Ecto neural progenitor cell (in vitro differentiated cells): ENCODE results near the gene RAC3.

Experiments
- DNase-seq: peaks from one replicate; pipeline ENCODE4 v3.0.0-alpha.2; 2018; ENCODE audit warnings: low spot score

RAC3 gene

GRCh38 chr17:82055965-82056728, 24.7 kb downstream of the RAC3 start:
- DNase-seq = no peak

DNA sequence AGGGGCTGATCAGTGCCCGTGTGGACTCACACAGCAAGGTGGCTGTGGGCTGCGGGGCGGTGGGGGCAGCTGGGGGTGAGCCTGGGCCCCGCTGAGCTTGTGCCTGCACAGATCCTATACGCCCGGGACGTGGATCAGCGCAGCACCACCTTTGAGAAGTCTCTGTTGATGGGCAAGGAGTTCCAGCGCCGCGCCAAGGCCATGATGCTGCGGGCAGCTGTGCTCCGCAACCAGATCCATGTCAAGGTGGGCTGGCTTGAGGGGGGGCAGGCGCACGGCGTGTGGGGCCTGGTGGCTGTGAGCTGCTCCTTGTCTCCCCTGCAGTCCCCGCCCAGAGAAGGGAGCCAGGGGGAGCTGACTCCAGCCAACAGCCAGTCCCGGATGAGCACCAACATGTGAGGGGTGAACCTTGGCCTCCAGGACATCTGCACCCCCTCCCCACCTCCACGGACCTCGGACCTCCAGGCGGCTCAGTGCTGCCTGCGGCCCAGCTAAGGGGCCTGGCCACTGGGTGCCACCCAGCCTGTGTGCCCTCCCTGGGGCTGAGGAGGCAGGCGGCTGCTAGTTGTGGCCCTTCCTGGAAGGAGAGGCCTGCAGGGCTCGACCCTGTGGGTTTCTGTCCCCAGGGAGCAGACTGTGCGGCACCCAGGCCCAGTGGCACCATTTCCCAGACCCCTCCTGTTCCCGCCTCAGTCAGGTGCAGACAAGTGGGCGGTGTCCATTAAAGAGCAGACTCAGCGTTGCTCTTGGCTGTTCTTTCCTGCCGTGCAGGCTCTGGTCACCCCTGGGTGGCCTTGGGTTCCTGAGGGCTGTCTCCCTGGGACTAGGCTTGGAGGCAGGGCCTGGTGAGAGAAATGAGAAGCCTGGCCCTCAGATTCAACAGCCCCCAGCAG, 25.5 kb downstream of the RAC3 start:
- no peak for DNase-seq

DNA sequence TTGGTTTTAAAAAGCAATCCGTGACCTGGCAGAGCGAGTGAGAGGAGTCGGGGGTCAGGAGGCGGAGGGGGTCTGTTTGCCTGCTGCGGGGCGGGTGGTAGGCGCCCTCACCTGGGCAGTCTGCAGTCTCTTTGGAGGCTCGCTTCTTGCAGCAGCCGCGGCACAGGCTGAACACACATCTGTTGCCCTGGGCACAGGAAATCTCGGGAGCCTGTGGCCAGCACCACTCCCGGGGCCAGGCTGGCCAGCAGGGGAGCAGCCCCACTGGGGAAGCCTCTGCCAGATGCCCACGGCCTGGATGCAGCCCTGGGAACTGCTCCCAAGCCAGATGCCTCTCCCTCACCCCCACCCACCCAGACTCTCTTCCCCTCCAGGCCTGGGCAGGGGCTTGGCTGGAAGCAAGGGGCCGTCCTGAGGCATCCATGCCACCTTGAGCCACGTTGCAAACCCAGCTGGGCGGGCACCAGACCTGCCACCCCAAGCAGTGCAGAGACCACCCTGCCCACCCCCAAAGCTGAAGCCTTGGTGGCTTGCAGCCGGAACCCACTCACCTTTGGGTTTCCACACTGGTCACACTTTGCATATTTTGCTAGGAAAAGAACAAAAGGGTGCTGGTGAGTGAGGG, 26.9 kb downstream of the RAC3 start:
- DNase-seq = no peak

DNA sequence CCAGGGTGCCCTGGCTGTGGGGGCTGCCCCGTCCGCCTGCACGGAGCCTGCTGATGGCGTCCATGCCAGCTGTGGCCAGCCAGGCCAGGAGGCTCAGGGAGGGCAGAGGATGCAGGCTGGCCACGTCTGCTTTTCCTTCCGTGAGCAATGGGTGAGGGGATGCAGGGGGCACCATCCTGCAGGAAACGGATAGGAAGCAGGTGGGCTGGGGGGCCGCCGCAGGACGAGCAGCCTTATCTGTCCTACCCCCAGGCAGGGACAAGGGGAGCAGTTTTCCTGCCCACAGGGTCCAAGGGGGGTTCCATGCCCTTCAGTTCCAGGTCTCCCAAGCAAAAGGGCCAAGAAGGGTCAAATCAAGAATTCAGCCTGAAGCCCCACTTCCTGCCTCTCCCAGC, 27.4 kb downstream of the RAC3 start:
- DNase-seq = no peak

DNA sequence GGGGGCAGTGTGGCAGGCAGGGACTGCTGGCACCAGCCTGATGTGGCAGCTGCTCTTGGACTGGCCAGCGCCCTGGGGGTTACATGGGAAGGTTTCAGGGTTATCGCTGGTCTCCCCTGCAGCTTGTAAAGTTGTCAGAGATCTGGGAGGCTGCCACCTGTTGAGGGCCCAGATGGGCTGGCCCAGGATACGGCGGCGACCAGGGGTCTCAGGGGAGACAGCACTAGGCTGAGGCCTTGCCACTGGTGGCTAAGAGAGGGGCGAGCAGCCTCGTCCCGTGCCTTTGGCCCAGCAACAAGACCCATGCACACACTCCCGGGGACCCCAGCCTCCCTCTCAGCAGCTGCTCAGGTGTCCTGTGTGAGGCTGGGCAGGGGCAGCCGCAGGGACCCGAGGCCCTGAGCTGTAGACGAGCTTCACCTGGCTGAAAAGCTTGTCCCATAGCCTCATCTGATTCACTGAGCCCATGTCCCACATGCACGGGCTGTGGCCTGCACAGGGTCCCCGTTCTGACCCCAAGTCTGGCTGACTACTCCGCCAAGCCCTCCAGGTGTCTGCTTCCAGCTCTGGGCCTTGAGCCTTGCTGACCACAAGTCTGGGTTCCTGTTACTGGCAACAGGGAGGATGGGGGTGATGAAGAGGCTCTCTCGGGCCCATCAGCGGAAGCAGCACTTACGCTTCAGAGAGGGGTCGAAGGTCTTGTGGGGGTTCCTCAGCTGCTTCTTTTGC, 28.0 kb downstream of the RAC3 start:
- DNase-seq = no peak

- no peak for DNase-seq
Measured at GRCh38 chr17:82060001-82060380, 28.5 kb downstream of the RAC3 start.

DNA sequence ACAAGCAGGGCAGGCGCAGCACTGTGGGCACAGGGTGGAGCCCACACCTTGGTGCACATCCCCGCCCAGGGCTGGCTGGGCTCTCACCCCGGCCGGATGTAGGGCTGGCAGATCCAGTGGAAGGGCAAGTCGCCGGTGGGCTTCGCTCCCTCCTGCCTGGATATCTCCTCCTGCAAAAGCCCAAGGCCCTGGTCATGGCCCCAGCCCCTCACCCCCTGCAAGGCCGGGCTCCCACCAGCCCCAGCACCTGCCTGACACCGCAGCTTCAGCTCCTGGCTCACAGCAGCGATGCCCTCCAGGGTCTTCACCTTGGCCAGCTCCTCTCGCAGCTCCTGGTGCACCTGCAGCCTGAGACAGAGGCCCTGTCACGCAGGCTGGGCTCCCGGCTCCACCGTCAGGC, 29.1 kb downstream of the RAC3 start:
- no peak for DNase-seq

- no peak for DNase-seq
Measured at GRCh38 chr17:82061047-82061925, 29.8 kb downstream of the RAC3 start.

DNA sequence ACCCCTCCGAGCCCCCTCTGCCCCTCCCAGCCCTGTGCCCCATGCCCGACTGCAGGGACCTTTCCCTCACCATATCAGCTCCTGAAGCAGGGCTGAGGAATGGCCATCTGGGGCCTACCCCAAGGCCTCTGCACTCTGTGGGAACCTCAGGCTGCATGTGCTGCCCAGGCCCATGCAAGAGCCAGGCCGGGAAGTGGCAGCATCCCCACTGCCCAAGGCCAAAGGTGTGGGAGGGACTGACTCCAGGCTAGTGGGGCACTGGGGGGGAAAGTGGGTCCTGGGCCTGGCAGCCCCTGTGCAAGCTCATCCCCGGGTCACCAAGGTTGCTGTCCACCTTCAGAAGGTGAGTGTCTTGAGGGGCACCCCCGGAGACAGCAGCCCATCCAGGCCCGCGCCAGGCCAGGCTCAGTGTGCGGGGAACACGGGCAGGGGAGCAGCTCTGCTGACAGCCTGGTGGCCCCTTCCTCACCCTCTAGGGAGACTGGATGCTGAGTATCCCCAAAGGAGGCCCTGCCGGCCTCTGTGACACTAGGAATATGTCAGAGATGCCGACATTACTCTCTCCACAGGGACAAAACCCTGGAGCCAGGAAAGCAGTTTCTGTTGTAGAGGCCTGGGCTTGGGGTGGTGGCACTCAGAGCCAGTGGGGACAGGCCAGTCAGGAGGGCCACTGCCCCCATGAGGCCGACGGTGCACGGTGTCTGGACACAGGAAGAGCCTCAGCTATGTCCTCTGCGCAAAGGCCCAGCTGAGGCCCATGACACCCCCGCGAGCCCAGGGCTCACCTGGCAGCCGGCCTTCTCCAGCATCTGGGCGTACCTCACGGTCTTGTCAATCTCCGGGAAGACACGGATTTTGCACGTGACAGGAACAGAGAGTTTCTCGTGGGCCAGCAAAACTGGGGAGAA, 30.9 kb downstream of the RAC3 start:
- no peak for DNase-seq

GRCh38 chr17:82062984-82063368, 31.5 kb downstream of the RAC3 start:
- no peak for DNase-seq

DNA sequence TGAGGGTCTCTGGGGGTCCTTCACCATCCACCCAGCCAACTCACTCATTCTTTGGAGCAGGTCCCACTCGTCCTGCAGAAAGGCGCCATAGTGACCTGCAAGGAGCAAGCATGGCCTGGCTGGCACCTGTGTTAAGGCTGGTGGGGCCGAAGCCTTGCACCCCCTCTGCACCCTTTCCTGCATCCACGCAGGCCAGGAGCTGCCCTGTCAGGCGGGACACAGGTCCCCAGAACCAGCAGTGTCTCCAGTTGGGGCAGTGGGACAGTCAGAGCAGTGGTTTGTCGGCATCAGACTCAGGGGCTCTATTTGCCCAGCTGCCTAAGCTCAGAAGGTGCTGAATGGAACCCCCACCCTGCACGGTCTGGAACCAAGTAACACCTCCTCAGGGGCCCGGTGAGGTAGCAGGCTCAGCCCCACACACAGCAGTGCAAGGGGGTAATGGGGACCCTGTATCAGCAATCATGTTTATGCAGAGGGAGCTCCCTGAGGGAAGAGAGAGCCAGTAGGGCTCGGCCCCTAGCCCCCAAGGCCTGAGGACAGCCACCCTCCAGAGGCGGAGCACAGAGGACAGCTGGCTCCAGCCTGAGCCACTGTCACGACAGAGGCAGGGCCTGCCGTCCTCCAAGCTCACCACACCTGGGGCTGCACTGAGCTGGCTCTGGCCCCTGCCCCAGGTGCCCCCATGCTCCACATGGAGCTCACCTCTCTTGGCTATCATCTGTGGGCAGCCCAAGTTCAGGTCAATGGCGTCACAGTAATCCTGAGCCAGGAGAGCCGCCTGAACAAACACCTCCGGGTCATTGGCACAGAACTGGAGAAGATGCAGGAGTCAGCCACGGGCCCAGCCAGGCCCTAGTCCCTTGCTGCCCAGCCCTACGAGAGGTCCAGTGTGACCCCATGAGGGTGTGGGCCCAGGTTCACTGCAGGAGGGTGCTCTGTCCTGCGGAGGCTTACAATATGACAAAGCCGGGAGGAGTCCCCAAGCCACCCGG, 32.2 kb downstream of the RAC3 start:
- no peak for DNase-seq

- DNase-seq = no peak
Measured at GRCh38 chr17:82064433-82065192, 33.1 kb downstream of the RAC3 start.

- no peak for DNase-seq
Measured at GRCh38 chr17:82065193-82065637, 33.7 kb downstream of the RAC3 start.

- DNase-seq = peak; percentile 90
Measured at GRCh38 chr17:82065638-82066303, 34.3 kb downstream of the RAC3 start, which contains the start of gene DUS1L. Gene DUS1L, minus strand, starts transcription at chr17:82065804. Its CDS starts 745 bp downstream, at chr17:82065059.

DNA sequence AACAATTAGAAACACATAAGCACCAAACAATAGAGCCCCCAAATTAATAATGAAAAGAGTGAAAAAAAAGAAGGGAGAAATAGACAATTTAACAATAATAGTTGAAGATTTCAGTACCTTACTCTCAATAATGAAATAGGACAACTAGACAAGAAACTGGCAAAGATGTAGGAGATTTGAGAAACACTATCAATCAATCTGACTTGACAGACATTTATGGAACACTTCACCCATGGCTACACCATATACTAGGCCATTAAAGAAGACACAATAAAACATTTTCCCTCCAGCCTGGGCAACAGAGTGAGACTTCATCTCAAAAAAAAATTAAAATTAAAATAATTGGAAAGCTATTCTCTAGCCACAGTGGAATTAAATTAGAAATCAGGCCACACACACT, 39.1 kb downstream of the RAC3 start:
- no peak for DNase-seq

GRCh38 chr17:82072827-82073226, 41.3 kb downstream of the RAC3 start:
- no peak for DNase-seq

DNA sequence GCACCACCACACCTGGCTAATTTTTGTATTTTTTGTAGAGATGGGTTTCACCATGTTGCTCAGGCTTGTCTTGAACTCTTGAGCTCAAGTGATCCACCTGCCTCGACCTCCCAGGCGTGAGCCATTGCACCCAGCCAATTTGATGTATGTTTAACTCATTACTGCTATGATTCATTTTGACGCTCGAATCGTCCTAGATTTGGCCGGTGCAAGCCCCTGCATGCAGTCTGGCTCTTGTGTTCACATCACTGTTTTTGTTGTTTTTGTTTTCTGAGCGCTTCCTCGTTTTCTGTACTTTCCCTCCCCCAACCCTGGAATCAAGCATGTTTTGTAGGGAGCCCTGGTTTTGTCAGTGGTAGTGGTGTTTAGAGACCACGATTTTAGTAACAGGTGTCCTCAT, 42.0 kb downstream of the RAC3 start:
- no peak for DNase-seq
